HG03460 (cell line): ENCODE measurements around the gene EVPL.

Experiments
- ATAC-seq: cut with Tn5 transposase; IDR thresholded peaks from one replicate; pipeline ENCODE4 v1.9.1; 2021; ENCODE audit not compliant: unreplicated experiment

The EVPL gene

GRCh38 chr17:76018340-76018680 lies 8.8 kb downstream of the EVPL start:
- no peak for ATAC-seq

GRCh38 chr17:76017481-76018339 lies 9.4 kb downstream of the EVPL start:
- no peak for ATAC-seq

- ATAC-seq, result no peak
Observed at GRCh38 chr17:76014925-76015261, 12.2 kb downstream of the EVPL start.

- ATAC-seq, result no peak
Observed at GRCh38 chr17:76014100-76014924, 12.8 kb downstream of the EVPL start.

- no peak for ATAC-seq
Observed at GRCh38 chr17:76013377-76013932, 13.7 kb downstream of the EVPL start.

GRCh38 chr17:76011951-76012350 lies 15.2 kb downstream of the EVPL start:
- no peak for ATAC-seq

GRCh38 chr17:76009969-76010661 lies 17.0 kb downstream of the EVPL start:
- no peak for ATAC-seq

GRCh38 chr17:76009447-76009846 lies 17.7 kb downstream of the EVPL start:
- no peak for ATAC-seq

GRCh38 chr17:76008630-76009425 lies 18.3 kb downstream of the EVPL start:
- ATAC-seq, result no peak

GRCh38 chr17:76008208-76008607 lies 18.9 kb downstream of the EVPL start:
- ATAC-seq, result no peak

GRCh38 chr17:76007850-76008165 lies 19.3 kb downstream of the EVPL start:
- ATAC-seq, result no peak

GRCh38 chr17:76007131-76007849 lies 19.8 kb downstream of the EVPL start:
- ATAC-seq, result no peak

GRCh38 chr17:76005263-76006149 lies 21.6 kb downstream of the EVPL start:
- ATAC-seq, result no peak

GRCh38 chr17:76004750-76005262 lies 22.3 kb downstream of the EVPL start:
- ATAC-seq, result no peak

- ATAC-seq, result no peak
Observed at GRCh38 chr17:76003915-76004314, 23.2 kb downstream of the EVPL start.

- ATAC-seq, result no peak
Observed at GRCh38 chr17:76002100-76002499, 25.0 kb downstream of the EVPL start.

- ATAC-seq, result no peak
Observed at GRCh38 chr17:76000755-76001521, 26.2 kb downstream of the EVPL start, which contains the start of gene CDK3. Gene CDK3 (plus strand): TSS chr17:76000855. CDS start chr17:76001426, 571 bp downstream.
